HUES64 (cell line): Measurements from ENCODE around the gene ALDH1L2.

Experiments used
- H3K27ac ChIP-seq: 2 replicates; pipeline ENCODE4 v1.7.0; 2013; ENCODE audit warnings: low read depth, low read length, inconsistent platforms
- H3K27me3 ChIP-seq: 2 replicates; pipeline ENCODE4 v1.6.1; 2013; ENCODE audit warnings: mild to moderate bottlenecking, low read length; ENCODE audit not compliant: insufficient read depth
- H3K36me3 ChIP-seq: 2 replicates; pipeline ENCODE4 v1.6.1; 2013; ENCODE audit warnings: mild to moderate bottlenecking, low read length; ENCODE audit not compliant: insufficient read depth
- H3K4me1 ChIP-seq: 2 replicates; pipeline ENCODE4 v1.6.1; 2013; ENCODE audit warnings: mild to moderate bottlenecking, low read length, moderate library complexity; ENCODE audit not compliant: insufficient read depth
- H3K4me3 ChIP-seq: 2 replicates; pipeline ENCODE4 v1.5.1; 2013; ENCODE audit warnings: mild to moderate bottlenecking, low read length, moderate library complexity
- H3K9ac ChIP-seq: 2 replicates; pipeline ENCODE4 v1.6.1; 2013; ENCODE audit warnings: mild to moderate bottlenecking, low read depth, low read length
- H3K9me3 ChIP-seq: 2 replicates; pipeline ENCODE4 v1.6.1; 2013; ENCODE audit warnings: low read depth, low read length; ENCODE audit not compliant: insufficient read depth
- WGBS: fragments of 150-250, 120-280 bp; methylation state at CpG from one replicate; pipeline ENCODE4 v1.1.7; 2013; ENCODE audit warnings: missing lambda C conversion rate; 5-methylcytosine and 5-hydroxymethylcytosine counted together

ALDH1L2 gene

DNA sequence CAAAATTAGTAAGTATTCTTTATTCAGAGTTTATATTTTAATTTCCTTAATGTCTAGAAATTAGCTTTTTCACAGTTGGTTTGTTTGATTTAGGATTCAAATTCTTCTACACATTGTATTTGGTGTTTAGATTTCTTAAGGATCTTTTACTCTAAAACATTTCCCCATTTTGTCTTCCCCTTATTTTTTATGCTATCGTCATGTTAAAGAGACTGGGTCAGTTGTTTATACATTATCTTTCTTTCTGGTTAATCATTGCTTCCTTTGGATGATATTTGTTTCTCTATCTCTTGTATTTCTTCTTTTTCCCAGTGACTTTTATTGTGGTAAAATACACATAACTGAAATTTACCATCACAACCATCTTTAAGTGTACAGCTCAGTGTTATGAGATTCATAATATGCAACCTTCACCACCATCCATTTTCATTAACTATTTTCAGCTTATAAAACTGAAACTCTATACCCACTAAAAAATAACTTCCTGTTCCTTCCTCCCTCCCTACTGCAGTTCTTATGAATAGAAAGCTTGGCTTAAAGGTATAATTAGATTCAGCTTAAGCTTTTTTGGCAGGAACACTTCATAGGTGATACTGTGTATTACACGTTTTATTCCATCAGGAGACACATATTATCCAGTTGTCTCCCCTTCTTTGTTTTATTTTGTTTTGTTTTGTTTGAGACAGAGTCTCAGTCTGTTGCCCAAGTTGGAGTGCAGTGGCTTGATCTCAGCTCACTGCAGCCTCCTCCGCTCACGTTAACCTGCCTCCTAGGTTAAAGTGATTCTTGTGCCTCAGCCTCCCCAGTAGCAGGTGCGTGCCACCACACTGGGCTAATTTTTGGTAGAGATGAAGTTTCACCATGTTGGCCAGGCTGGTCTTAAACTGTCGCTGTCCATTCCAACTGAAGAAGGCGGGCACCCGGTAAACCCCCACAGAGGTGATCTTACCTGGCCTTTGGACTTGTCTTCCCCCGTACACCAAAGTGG, 53.1 kb downstream of the ALDH1L2 start:
- H3K4me3 ChIP-seq = no peak overlapping the region
- no peaks in the 10 kb centered on the region for H3K9me3 ChIP-seq
- H3K27ac ChIP-seq = no peak overlapping the region
- WGBS = 95% methylated on average over 7 of the region's 9 CpGs
- no peak overlapping the region for H3K9ac ChIP-seq
- H3K4me1 ChIP-seq = no peaks in the 10 kb centered on the region
- H3K27me3 ChIP-seq = no peaks in the 10 kb centered on the region
- H3K36me3 ChIP-seq = no peaks in the 10 kb centered on the region

DNA sequence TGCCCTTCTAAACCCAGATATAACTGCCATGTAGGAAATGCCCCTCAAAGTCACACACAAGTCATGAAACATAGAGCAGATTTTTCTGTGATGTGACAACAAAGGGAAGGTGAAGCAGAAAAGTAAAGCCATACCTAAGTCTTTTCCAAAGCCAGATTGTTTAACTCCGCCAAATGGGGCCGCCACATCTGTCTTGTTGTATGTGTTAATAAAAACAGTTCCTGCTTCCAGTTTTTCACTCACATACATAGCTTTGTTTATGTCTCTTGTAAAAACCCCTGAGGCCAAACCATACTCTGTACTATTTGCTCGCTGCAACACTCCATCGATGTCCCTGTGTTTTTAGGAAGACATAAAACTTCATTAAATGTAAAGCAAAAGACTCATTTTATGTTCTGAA, 57.8 kb downstream of the ALDH1L2 start:
- WGBS = 92% methylated on average over 2 of the region's 4 CpGs
- H3K4me1 ChIP-seq = no peaks in the 10 kb centered on the region
- H3K4me3 ChIP-seq = no peak overlapping the region
- H3K9me3 ChIP-seq = no peaks in the 10 kb centered on the region
- H3K9ac ChIP-seq = no peak overlapping the region
- H3K36me3 ChIP-seq = no peaks in the 10 kb centered on the region
- no peak overlapping the region for H3K27ac ChIP-seq
- no peaks in the 10 kb centered on the region for H3K27me3 ChIP-seq

DNA sequence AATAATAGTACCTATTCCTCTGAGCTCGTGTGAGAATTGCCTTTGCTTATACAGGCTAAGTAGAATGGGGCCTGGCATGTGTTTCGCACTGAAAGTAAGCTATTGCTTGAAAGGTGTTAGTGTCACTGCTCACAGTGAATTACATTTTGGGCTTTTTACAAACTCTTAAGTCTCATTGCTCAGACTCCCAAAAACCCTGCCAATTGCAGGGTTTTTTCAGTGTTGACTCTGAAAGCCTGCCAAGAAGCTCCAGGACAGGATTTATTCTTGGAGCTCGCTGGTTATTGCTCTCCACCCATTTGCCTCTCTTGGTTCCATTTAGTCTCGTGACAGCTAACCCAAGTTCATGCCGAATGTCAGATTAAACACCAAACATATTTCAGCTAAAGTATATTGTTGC, 58.4 kb downstream of the ALDH1L2 start:
- Histone ChIP-seq H3K9ac (no peak overlapping the region), H3K4me3 (no peak overlapping the region), H3K9me3 (no peaks in the 10 kb centered on the region), H3K4me1 (no peaks in the 10 kb centered on the region), H3K27ac (no peak overlapping the region), H3K27me3 (no peaks in the 10 kb centered on the region), H3K36me3 (no peaks in the 10 kb centered on the region)
- 95% methylated on average over 5 of the region's 5 CpGs for WGBS

DNA sequence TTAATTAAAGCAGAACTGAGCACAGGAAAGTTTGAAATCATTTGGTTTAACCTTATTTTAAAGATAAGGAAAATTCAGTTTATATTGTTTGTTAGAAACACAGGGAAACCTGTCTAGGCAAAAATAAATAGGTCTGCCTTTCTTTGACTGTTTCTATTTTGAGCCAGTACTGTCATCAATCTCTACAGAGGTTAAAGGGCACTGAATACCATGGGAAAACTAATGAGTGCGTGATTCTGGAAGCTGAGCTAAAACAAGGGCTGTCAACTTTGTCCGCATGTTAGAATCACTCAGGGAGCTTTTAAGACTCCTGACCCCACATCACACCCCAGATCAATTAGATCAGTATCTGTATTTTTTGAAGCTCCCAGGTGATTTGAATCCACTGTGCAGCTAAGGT, 59.3 kb downstream of the ALDH1L2 start:
- Histone ChIP-seq H3K4me1 (peaks cover 3% of the 10 kb centered on the region; the same call in 1 of the 2 replicates), H3K9ac (no peak overlapping the region), H3K36me3 (no peaks in the 10 kb centered on the region), H3K4me3 (no peak overlapping the region), H3K9me3 (no peaks in the 10 kb centered on the region), H3K27ac (no peak overlapping the region), H3K27me3 (no peaks in the 10 kb centered on the region)
- WGBS = 98% methylated on average over 2 of the region's 2 CpGs

DNA sequence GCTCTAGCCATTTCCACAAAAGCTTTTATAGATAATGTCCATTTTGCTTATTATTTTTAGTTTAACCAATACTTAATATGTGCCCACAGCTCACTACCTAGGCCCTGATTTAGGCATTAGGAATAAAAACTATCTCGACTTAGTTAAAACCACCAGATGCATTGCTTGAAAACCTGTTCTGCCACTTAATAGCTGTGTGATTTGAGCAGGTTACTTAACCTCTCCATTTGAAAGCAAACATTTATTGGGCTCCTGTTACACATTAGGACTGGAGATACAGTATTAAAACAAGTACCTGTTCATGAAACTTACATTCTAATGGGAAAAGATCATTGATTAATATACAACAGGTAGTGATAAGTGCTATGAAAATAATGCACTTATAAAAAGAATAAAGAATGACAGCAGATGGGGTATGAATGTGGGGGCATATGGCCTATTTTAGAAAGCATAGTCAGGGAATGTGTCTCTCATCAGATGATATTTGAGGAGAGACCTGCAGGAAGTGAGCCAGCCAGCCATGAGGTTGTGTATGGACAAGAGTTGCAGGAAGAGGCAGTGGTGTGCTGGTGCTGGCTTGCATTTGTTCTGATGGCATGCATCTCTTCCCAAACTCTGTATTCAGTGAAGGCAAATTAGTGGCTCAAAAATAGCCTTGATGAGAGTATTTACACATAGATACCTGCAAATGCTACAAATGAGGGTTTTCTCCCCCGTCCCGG, 63.9 kb downstream of the ALDH1L2 start:
- Histone ChIP-seq H3K36me3 (peaks cover 18% of the 10 kb centered on the region), H3K4me3 (no peak overlapping the region), H3K4me1 (peaks cover 9% of the 10 kb centered on the region; the same call in 1 of the 2 replicates), H3K27ac (no peak overlapping the region), H3K9ac (no peak overlapping the region), H3K9me3 (no peaks in the 10 kb centered on the region), H3K27me3 (no peaks in the 10 kb centered on the region)
- WGBS = 77% methylated on average over 3 of the region's 3 CpGs

DNA sequence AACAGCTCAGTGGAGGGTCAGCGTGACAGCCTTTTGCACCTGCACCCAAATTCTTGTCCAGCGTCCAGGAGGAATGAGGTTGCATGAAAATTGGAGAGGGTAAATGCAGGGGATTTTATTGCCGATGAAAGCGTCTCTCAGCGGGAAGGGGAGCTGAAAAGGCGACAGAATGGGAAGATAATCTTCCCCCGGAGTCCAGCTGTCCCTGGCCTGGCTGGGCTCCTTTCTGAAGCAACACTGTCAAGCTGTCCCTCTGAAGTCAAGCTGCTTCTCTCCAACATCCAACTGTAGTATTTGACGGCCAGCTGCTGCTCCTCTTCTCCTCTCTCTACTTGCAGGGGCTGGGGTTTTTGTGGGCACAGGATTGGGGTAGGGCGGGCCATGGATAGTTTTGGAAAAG, 65.5 kb downstream of the ALDH1L2 start:
- H3K9me3 ChIP-seq = no peaks in the 10 kb centered on the region
- H3K4me3 ChIP-seq = no peak overlapping the region
- peaks cover 9% of the 10 kb centered on the region; the same call in 1 of the 2 replicates for H3K4me1 ChIP-seq
- WGBS = 83% methylated on average over 9 of the region's 9 CpGs
- no peak overlapping the region for H3K27ac ChIP-seq
- H3K27me3 ChIP-seq = no peaks in the 10 kb centered on the region
- H3K9ac ChIP-seq = no peak overlapping the region
- H3K36me3 ChIP-seq = peaks cover 29% of the 10 kb centered on the region

DNA sequence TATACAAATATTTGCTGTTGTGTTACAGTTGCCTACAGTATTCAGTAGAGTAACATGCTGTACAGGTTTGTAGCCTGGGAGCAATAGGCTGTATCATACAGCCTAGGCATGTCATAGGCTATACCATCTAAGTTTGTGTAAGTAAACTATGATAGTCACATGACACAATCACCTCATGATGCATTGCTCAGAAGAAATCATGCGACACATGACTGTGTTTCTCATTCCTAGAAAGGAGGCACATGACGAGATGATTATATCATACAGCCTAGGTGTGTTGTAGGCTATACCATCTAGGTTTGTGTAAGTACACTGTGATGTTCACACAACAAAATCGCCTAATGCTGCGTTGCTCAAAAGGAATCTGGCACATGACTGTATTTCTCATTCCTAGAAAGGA, 66.2 kb downstream of the ALDH1L2 start:
- no peak overlapping the region for H3K9ac ChIP-seq
- no peak overlapping the region for H3K4me3 ChIP-seq
- peaks cover 32% of the 10 kb centered on the region for H3K36me3 ChIP-seq
- no peak overlapping the region for H3K27ac ChIP-seq
- H3K9me3 ChIP-seq = no peaks in the 10 kb centered on the region
- H3K4me1 ChIP-seq = peaks cover 9% of the 10 kb centered on the region; the same call in 1 of the 2 replicates
- over 99% methylated on average over 4 of the region's 4 CpGs for WGBS
- H3K27me3 ChIP-seq = no peaks in the 10 kb centered on the region

DNA sequence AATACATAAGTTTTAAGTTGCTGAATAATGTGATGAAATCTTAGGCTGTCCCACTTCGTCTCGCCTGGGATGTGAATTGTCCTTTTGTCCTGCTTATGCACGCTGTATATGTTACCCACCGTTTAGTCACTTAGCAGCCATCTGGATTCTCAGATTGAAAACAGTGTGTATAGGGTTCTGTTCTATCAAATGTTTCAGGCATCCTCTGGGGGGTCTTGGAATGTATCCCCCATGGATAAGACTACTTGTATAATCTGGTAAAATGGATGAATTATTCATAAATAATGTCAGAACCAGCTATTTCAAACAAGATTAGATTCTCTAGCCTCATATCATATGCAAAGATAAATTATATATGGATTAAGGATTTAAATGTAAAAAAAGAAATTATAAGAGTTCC, 68.7 kb downstream of the ALDH1L2 start:
- Histone ChIP-seq H3K27me3 (no peaks in the 10 kb centered on the region), H3K9ac (no peak overlapping the region), H3K9me3 (no peaks in the 10 kb centered on the region), H3K4me3 (no peak overlapping the region), H3K36me3 (peaks cover 35% of the 10 kb centered on the region), H3K4me1 (peaks cover 9% of the 10 kb centered on the region; the same call in 1 of the 2 replicates), H3K27ac (no peak overlapping the region)
- 99% methylated on average over 4 of the region's 4 CpGs for WGBS

DNA sequence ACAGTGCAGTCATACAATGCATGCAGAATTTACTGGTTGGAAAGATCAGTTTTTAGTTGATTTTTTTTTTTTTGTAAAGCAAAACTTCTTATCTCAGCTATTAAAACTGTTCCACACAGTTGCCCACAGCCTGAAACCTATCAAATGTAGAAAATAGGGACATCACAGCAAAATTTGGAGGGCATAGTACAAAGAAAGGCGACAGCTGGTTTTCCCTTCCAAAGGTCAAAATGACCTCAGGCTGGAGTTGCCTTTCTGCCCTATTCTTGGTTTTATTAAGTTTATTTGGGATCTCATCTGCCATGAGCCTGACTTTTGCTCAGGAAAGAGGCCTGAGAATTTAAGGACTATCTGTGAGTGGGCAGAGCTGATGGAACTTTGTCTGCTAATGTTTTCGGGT, 69.7 kb downstream of the ALDH1L2 start:
- H3K36me3 ChIP-seq = peaks cover 40% of the 10 kb centered on the region
- no peak overlapping the region for H3K27ac ChIP-seq
- H3K4me3 ChIP-seq = no peak overlapping the region
- H3K9ac ChIP-seq = no peak overlapping the region
- WGBS = 89% methylated on average over 2 of the region's 2 CpGs
- H3K27me3 ChIP-seq = no peaks in the 10 kb centered on the region
- 0 out of 2 replicates have a peak, but pooled peaks cover 6% of the 10 kb centered on the region for H3K4me1 ChIP-seq
- no peaks in the 10 kb centered on the region; the same call in 1 of the 2 replicates for H3K9me3 ChIP-seq

DNA sequence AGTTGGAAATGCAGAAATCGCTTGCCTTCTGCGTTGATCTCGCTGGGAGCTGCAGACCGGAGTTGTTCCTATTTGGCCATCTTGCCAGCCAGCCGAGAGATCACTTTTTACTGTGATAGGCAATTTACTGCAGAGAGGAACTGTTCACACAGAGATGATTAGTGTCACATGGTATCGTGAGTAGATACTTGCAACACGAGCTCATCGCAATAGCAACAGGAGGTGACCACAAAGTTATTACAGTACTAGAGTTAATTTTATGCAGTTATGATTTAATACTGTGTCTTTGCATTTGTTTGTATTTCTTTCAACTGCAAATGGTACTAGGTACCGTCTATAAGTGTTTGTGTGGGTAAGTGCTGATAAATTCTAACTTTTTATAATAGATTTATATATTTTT, 70.4 kb downstream of the ALDH1L2 start:
- Histone ChIP-seq H3K27me3 (no peaks in the 10 kb centered on the region), H3K27ac (no peak overlapping the region), H3K36me3 (peaks cover 44% of the 10 kb centered on the region), H3K4me1 (0 out of 2 replicates have a peak, but pooled peaks cover 5% of the 10 kb centered on the region), H3K9me3 (no peaks in the 10 kb centered on the region; the same call in 1 of the 2 replicates), H3K4me3 (no peak overlapping the region), H3K9ac (no peak overlapping the region)
- 93% methylated on average over 9 of the region's 9 CpGs for WGBS

DNA sequence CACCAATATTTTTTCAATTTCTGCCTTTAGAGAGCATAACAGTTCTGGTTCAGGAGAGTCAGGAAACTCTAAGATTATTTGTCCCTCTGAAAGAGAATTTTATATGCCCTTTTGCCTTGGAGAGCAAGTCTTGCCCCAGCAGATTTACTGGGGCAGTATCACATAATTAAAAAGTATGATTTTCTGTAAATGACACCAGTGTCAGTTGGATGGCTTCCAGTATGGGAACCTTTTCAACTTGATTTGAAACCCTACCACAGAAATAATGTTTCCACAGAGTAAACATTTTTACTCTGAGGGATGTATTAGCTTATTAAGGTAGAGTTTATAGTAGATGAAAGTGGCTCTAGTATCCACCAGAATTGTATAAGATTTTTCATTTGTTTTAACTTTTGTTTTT, 82.8 kb downstream of the ALDH1L2 start:
- Histone ChIP-seq H3K4me1 (no peaks in the 10 kb centered on the region), H3K4me3 (no peak overlapping the region), H3K9me3 (peaks cover 5% of the 10 kb centered on the region; the same call in 1 of the 2 replicates), H3K36me3 (peaks cover 98% of the 10 kb centered on the region), H3K27me3 (no peaks in the 10 kb centered on the region), H3K9ac (no peak overlapping the region), H3K27ac (no peak overlapping the region)
